BLaER1 treated with 17β-estradiol and CSF1 and Interleukin-3, amounts not matched to agents 10 nM and 100 nM (cell line): ENCODE data around the gene NHEJ1.

Source experiments
- H3K27ac ChIP-seq, 11 experiments: shearing (Covaris generic); formaldehyde crosslinking; 2 replicates each; pipeline ENCODE4 v1.8.1; 2022
- H3K27me3 ChIP-seq, 11 experiments: shearing (Covaris generic); formaldehyde crosslinking; 2 replicates each; pipeline ENCODE4 v1.8.1; 2022
- H3K36me3 ChIP-seq, 11 experiments: shearing (Covaris generic); formaldehyde crosslinking; 2 replicates each; pipeline ENCODE4 v1.8.1; 2022
- H3K4me1 ChIP-seq, 10 experiments: shearing (Covaris generic); formaldehyde crosslinking; 2 replicates each; pipeline ENCODE4 v1.8.1; 2022
- H3K4me2 ChIP-seq, 11 experiments: shearing (Covaris generic); formaldehyde crosslinking; 2 replicates each; pipeline ENCODE4 v1.8.1; 2022
- H3K4me3 ChIP-seq, 10 experiments: shearing (Covaris generic); formaldehyde crosslinking; 2 replicates each; pipeline ENCODE4 v1.8.1; 2022
- H3K9ac ChIP-seq, 11 experiments: shearing (Covaris generic); formaldehyde crosslinking; 2 replicates each; pipeline ENCODE4 v1.8.1; 2022
- H3K9me3 ChIP-seq, 11 experiments: shearing (Covaris generic); formaldehyde crosslinking; replicated peaks in 1 of 11; 2 replicates each; pipeline ENCODE4 v1.8.1; 2022
- H4K20me1 ChIP-seq, 11 experiments: shearing (Covaris generic); formaldehyde crosslinking; 2 replicates each; pipeline ENCODE4 v1.8.1; 2022
- Cebpa-rat ChIP-seq, 11 experiments: shearing (Covaris generic); IDR thresholded peaks; 2 replicates each; pipeline ENCODE4 v1.8.1; 2022

The NHEJ1 gene

DNA sequence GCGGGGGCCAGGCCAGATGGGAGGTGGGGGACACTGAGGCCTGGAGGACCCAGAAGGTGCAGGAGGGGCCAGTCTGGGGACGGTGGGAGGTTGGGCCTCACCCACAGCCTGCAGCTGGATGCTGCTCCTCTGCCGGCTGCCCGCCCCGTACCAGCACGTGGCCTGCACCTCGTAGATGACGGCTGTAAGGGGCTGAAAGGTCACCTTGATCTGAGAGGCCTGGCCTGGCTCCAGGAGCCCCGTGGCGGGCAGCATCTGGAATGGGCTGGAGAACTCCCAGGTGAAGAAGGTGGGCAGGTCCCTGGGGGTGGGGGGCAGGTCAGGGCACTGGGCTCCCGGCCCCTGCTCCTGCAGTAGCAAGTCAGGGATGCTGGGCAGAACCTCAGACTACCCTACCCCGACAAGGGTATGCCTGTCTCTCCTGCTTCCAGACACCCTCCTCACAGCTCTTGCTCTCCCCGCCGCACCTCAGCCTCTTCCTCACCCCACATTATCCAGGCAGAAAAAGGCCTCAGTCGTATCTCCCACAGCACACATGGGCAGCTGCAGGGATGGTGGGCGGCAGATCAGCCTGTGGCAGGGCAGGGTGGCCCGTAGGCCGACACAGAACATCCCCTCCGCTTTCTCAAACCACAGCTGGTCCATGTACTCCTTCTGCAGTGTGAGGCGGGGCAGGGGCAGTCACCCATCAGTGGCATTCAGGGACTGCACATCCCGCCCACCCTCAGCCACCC, 129.4 kb downstream of the NHEJ1 start:
- H4K20me1 ChIP-seq: peaks cover 0 to 38% (median 0%) of the 10 kb centered on the region in 11 experiments; a peak in 8 of 22 replicates
- no peak overlapping the region for H3K4me3 ChIP-seq
- H3K9me3 ChIP-seq: no peaks in the 10 kb centered on the region
- H3K27ac ChIP-seq: no peak overlapping the region
- no peak overlapping the region for H3K4me2 ChIP-seq
- H3K9ac ChIP-seq: no peak overlapping the region
- H3K4me1 ChIP-seq: no peaks in the 10 kb centered on the region
- TF ChIP-seq Cebpa-rat (IDR thresholded peaks at IDR 0.05): no peak
- peaks cover 0 to 26% (median 4%) of the 10 kb centered on the region in 11 experiments; a peak in 7 of 22 replicates for H3K27me3 ChIP-seq
- H3K36me3 ChIP-seq: no peaks in the 10 kb centered on the region

DNA sequence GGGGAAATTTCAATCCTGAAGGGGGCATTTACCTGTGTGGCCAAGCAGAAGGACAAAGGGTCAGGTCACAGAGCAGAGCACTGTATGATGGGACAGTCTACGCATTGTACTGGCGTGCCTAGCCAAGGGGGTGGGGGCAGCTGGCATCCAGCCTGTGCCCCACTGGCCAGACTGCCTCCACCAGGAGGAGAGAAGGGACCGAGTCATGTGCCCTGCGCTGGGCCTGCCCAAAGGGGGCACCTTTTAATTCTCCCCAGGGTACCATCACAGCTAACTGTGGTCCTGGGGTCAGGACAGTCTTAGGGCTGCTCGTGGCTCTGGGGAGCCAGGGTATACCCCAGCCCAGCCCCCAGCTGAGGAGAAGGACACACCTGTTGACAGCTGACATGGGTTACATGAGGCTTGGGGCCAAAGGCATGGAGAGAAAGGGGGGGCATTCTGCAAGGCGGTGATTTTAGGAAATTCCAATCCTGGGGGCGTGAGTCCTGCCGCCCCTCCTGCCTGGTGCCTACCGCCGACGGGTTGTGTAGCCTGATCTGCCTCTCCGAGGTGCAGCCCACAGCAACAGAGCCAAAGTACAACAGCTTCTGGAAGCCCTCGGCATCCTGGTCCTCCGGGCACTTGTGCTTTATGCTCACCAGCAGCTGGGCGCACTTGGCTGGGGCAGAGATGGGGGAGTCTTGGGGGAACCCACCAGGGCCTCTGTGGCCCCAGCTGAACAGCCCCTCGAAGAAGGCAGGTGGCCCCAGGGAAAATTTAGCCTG, 130.3 kb downstream of the NHEJ1 start:
- H3K4me3 ChIP-seq: no peak overlapping the region
- H3K9ac ChIP-seq: no peak overlapping the region; a peak in 1 of 22 replicates
- H3K9me3 ChIP-seq: no peaks in the 10 kb centered on the region
- H3K27ac ChIP-seq: no peak overlapping the region
- no peaks in the 10 kb centered on the region for H3K36me3 ChIP-seq
- H3K4me2 ChIP-seq: no peak overlapping the region
- no peaks in the 10 kb centered on the region for H3K4me1 ChIP-seq
- H3K27me3 ChIP-seq: peaks cover 0 to 18% (median 4%) of the 10 kb centered on the region in 11 experiments; a peak in 7 of 22 replicates
- H4K20me1 ChIP-seq: peaks cover 0 to 46% (median 0%) of the 10 kb centered on the region in 11 experiments; a peak in 9 of 22 replicates
- no peak for TF ChIP-seq Cebpa-rat (IDR thresholded peaks at IDR 0.05)

DNA sequence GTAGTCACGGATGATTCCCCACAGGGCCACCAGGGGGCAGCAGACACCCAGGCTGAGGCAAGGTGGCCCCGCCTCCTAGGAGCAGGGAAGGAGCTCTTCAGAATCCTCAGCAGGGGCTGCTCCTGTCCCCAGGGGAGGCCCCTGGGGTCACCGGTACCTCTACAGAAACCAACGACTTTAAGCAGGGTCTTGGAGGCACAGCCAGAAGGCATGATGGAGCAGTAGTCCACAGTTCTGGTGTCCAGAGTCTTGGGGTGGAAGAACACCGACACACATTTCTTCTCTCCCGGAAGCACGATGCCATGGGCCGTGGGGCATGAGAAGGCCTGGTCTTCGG, 130.8 kb downstream of the NHEJ1 start:
- Histone ChIP-seq H3K4me2 (no peak overlapping the region), H3K9ac (no peak overlapping the region; a peak in 1 of 22 replicates), H3K4me1 (no peaks in the 10 kb centered on the region), H3K27ac (no peak overlapping the region), H3K4me3 (no peak overlapping the region), H4K20me1 (peaks cover 0 to 48% (median 0%) of the 10 kb centered on the region in 11 experiments; a peak in 9 of 22 replicates), H3K27me3 (peaks cover 0 to 16% (median 4%) of the 10 kb centered on the region in 11 experiments; a peak in 7 of 22 replicates), H3K36me3 (no peaks in the 10 kb centered on the region), H3K9me3 (no peaks in the 10 kb centered on the region)
- no peak for TF ChIP-seq Cebpa-rat (IDR thresholded peaks at IDR 0.05)

DNA sequence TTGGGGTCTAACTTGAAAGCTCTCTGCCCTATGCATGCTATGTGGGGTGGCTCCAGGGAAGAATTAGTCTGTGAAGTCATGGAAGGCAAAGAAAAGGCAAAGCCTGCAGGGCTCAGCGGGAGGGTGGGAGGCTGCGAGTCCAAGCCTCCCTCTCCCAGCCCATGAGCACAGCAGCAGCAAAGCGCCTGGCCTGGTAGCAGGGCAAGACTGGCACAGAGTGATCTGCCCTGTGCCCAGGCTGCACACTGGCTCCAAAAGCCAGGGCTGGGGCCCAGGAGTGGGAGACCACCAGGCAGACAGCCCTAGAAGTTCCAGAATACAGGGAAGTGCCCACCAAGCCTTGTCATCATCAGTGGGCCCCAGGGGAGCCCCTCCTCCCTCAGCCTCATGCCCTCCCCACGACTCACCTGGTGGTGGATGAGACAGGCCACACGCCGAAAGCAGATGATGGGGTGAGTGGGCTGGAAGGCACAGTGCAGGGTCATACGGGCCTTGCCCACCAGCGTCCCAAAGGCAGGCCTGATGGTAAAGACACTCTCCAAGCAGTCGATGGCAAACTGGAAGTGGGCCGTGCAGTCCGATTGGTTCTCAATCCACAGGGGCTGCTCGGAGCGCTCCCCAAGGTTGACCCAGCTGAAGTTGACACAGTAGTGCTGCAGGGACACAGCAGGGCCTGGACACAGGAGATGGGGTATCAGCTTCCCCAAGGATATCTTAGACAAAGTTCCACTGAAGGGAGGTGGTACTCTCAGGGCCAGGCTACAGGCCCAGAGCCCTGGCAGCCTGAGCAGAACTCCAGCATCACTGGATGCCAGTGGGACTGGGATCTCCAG, 131.4 kb downstream of the NHEJ1 start:
- H3K9ac ChIP-seq: no peak overlapping the region
- H3K36me3 ChIP-seq: no peaks in the 10 kb centered on the region
- H4K20me1 ChIP-seq: peaks cover 0 to 48% (median 0%) of the 10 kb centered on the region in 11 experiments; a peak in 9 of 22 replicates
- H3K4me1 ChIP-seq: no peaks in the 10 kb centered on the region
- H3K4me3 ChIP-seq: no peak overlapping the region
- no peak for TF ChIP-seq Cebpa-rat (IDR thresholded peaks at IDR 0.05)
- no peaks in the 10 kb centered on the region for H3K9me3 ChIP-seq
- H3K4me2 ChIP-seq: no peak overlapping the region
- H3K27me3 ChIP-seq: peaks cover 0 to 16% (median 4%) of the 10 kb centered on the region in 11 experiments; a peak in 7 of 22 replicates
- no peak overlapping the region for H3K27ac ChIP-seq

DNA sequence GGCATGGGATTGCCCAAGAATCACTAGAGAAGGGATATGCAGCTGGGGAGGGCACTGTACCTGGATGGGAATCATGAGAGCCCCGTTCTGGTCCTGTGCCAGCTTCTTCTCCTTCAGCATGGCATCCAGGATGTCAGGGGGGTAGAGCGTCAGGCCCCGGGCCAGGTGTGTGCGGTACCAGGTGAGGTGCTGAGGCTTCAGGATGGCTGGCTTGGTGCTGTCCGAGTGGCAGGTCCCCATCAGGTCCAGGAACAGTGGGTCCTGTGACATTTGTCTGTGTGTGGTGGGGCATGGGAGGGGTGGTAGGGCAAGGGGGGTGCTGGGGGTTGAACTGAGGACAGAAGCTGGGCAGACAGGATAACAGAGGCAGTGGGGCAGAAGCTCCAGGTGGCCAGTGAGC, 132.5 kb downstream of the NHEJ1 start:
- H3K4me2 ChIP-seq: no peak overlapping the region
- H3K9me3 ChIP-seq: no peaks in the 10 kb centered on the region
- no peaks in the 10 kb centered on the region for H3K36me3 ChIP-seq
- H3K27ac ChIP-seq: no peak overlapping the region
- no peak overlapping the region for H3K9ac ChIP-seq
- no peak overlapping the region for H3K4me3 ChIP-seq
- H3K4me1 ChIP-seq: no peaks in the 10 kb centered on the region
- TF ChIP-seq Cebpa-rat (IDR thresholded peaks at IDR 0.05): no peak
- H3K27me3 ChIP-seq: peaks cover 0 to 11% (median 3%) of the 10 kb centered on the region in 11 experiments; a peak in 7 of 22 replicates
- peaks cover 0 to 48% (median 0%) of the 10 kb centered on the region in 11 experiments; a peak in 9 of 22 replicates for H4K20me1 ChIP-seq

DNA sequence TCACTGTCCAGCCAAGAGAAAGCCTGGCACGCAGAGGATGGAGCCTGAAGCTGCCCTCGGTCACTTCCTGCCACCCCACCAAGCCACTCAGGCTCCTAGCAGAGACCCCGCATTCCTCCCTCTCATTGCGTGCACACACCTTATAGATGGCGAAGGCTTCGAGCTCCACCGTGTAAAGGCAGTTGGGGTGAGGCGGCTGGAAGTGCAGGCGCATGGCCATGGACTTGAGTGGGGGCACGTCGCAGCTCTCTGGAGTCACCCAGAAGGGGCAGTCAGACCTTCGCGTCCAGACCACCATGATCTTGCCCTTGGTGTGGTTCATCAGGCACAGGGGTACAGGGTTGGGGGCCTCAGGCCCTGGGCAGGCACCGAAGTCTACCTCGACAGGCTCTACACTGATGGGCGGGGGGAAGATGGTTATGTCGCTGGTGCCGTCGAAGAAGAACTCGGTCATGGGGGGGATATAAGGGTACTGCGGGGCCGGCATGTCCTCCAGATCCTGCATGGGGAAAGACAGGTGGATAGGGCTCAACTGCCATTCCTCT, 133.0 kb downstream of the NHEJ1 start:
- Histone ChIP-seq H3K4me1 (no peaks in the 10 kb centered on the region), H3K4me2 (no peak overlapping the region), H4K20me1 (peaks cover 0 to 45% (median 0%) of the 10 kb centered on the region in 11 experiments; a peak in 9 of 22 replicates), H3K27me3 (peaks cover 0 to 5% (median 0%) of the 10 kb centered on the region in 11 experiments; a peak in 5 of 22 replicates), H3K4me3 (no peak overlapping the region), H3K9ac (no peak overlapping the region), H3K9me3 (no peaks in the 10 kb centered on the region), H3K36me3 (no peaks in the 10 kb centered on the region), H3K27ac (no peak overlapping the region)
- TF ChIP-seq Cebpa-rat (IDR thresholded peaks at IDR 0.05): no peak

DNA sequence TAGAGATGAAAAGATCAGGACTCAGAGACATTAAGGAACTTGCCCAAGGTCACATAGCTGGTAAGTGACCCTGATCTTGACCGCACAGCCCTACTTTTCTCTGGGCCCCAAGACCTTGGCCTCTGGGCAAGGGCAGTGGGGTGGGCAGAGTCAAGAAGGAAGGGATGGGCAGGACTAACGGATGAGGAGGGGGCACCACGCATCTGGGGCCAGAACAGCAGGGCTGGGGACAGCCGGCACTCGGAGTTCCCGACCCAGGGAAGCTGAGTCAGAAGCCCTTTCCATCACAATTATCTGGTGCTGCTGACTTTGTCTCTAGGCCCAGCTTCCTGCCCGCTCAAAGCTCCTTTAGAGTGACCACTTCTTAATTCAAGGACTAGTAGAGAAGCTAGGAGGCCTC, 133.7 kb downstream of the NHEJ1 start:
- H3K27me3 ChIP-seq: no peaks in the 10 kb centered on the region; a peak in 1 of 22 replicates
- TF ChIP-seq Cebpa-rat (IDR thresholded peaks at IDR 0.05): no peak

DNA sequence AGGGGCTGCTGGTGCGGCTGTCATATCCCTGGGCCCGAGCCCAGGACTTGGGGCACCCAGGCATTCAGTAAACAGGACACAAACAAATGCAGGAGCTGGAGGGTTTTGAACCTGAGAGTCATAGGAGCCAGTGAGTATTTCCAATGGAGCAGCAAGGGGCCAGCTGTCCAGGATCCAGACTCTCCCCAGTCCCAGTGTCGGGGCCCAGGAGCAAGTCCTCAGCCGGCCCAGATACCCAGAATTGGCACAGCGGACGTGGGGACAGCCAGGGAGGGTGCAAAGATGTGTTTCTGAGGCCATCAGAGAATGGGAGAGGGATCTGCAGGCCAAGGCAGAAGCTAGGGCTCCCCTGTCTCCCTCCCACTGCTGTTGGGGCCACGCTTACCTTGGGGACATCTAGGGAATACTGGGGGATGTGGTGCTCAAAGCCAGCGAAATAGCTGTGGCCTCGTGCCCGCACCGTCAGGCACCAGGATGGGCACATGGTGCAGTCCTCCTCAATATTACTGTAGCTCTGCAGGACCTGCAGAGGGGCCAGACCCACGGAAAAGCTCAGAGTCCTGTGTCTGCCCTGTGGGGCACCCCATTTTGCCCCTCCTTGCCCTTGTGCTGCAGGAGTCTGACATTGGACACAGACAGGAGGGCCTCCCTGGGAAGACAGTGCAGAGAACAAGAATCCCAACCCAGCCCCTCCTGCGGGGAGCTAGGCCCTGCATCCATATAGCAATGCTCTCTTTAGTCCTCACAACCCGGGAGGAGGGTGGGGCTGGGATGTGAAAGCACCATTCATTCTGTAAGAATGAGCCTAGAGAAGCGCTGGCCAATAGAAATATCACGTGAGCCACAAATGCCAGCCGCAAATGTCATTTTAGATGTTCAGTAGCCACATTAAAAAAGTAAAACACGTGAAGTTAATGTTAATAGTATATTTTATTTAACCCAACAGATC, 134.7 kb downstream of the NHEJ1 start:
- H3K4me1 ChIP-seq: no peaks in the 10 kb centered on the region
- TF ChIP-seq Cebpa-rat (IDR thresholded peaks at IDR 0.05): no peak
- H3K36me3 ChIP-seq: no peaks in the 10 kb centered on the region
- H3K4me2 ChIP-seq: no peak overlapping the region
- no peaks in the 10 kb centered on the region for H3K9me3 ChIP-seq
- no peaks in the 10 kb centered on the region; a peak in 1 of 22 replicates for H3K27me3 ChIP-seq
- H3K4me3 ChIP-seq: no peak overlapping the region
- H3K27ac ChIP-seq: no peak overlapping the region
- no peak overlapping the region for H3K9ac ChIP-seq
- peaks cover 0 to 39% (median 0%) of the 10 kb centered on the region in 11 experiments; a peak in 8 of 22 replicates for H4K20me1 ChIP-seq

More for the DNA sequence above, 133.7 kb downstream of the NHEJ1 start:
- Histone ChIP-seq H3K27ac (no peak overlapping the region), H4K20me1 (peaks cover 0 to 39% (median 0%) of the 10 kb centered on the region in 11 experiments; a peak in 8 of 22 replicates), H3K4me2 (no peak overlapping the region), H3K4me1 (no peaks in the 10 kb centered on the region), H3K4me3 (no peak overlapping the region), H3K9me3 (no peaks in the 10 kb centered on the region), H3K36me3 (no peaks in the 10 kb centered on the region), H3K9ac (no peak overlapping the region)
